SK-N-SH (cell line): ENCODE measurements around the gene SULF2. TPM values are rescaled to one million over a fixed set of nuclear protein-coding genes. Genes with fewer than 3 reads are reported as not detected.

Experiments
- CTCF ChIA-PET: fragments of 300-600, 350-600 bp; formaldehyde crosslinking; extraction: SDS; loops from one replicate; lab custom pipeline; 2021; lab: Yijun Ruan, JAX
- POLR2A ChIA-PET: fragments of 350-600 bp; sonication (Branson Sonifier 250); formaldehyde crosslinking; extraction: SDS; loops from one replicate; lab custom pipeline; 2020; ENCODE audit warnings: antibody characterized with exemption, inconsistent platforms; lab: Yijun Ruan, JAX
- DNase-seq: peaks from one replicate; pipeline ENCODE4 v3.0.0; 2012
- H2AFZ ChIP-seq: fragments of 200-600 bp; sonication (generic); 2 replicates; pipeline ENCODE4 v1.8.1; 2016; ENCODE audit warnings: antibody characterized with exemption, mild to moderate bottlenecking, low read depth
- H3F3A ChIP-seq: fragments of 200-600 bp; sonication (generic); replicated peaks from 2 replicates; pipeline ENCODE3; 2016; ENCODE audit warnings: antibody characterized with exemption, mild to moderate bottlenecking; ENCODE audit not compliant: insufficient read depth
- H3K27ac ChIP-seq, 2 experiments: fragments of 200-500 bp in 1 of 2; fragments of 200-600 bp in 1 of 2; sonication (Bioruptor generic) in 1 of 2; sonication (generic), shearing (Covaris generic) in 1 of 2; 2 replicates each; pipeline versions ENCODE4 v1.5.1 to v1.6.1; 2014 to 2016; ENCODE audit warnings: low read depth in 2 of 2, inconsistent platforms in 1 of 2, low read length in 1 of 2, mild to moderate bottlenecking in 1 of 2, mixed read lengths in 1 of 2
- H3K27me3 ChIP-seq: fragments of 200-600 bp; sonication (generic), shearing (Covaris generic); 2 replicates; pipeline ENCODE4 v1.6.1; 2016; ENCODE audit warnings: mixed run types; ENCODE audit not compliant: insufficient read depth
- H3K36me3 ChIP-seq, 2 experiments: fragments of 200-500 bp in 1 of 2; fragments of 200-600 bp in 1 of 2; sonication (Bioruptor generic) in 1 of 2; sonication (generic) in 1 of 2; replicated peaks in 1 of 2; 2 replicates each; pipeline versions ENCODE3 to v1.5.1; 2014 to 2016; ENCODE audit warnings: low read length in 1 of 2, mild to moderate bottlenecking in 1 of 2; ENCODE audit not compliant: insufficient read depth in 2 of 2, control insufficient read depth in 1 of 2
- H3K4me1 ChIP-seq, 2 experiments: fragments of 200-500 bp in 1 of 2; fragments of 200-600 bp in 1 of 2; sonication (Bioruptor generic) in 1 of 2; sonication (generic), shearing (Covaris generic) in 1 of 2; 2 replicates each; pipeline versions ENCODE4 v1.5.1 to v1.6.1; 2014 to 2016; ENCODE audit warnings: low read depth in 1 of 2, low read length in 1 of 2, mixed run types in 1 of 2; ENCODE audit not compliant: insufficient read depth in 2 of 2, control insufficient read depth in 1 of 2
- H3K4me2 ChIP-seq: fragments of 200-600 bp; sonication (generic), shearing (Covaris generic); 2 replicates; pipeline ENCODE4 v1.6.1; 2017; ENCODE audit warnings: mixed run types
- H3K4me3 ChIP-seq, 2 experiments: fragments of 200-500 bp in 1 of 2; fragments of 200-600 bp in 1 of 2; sonication (Bioruptor generic) in 1 of 2; sonication (generic), shearing (Covaris generic) in 1 of 2; 2 replicates each; pipeline versions ENCODE4 v1.5.1 to v1.8.1; 2014 to 2016; ENCODE audit warnings: low read depth in 2 of 2, inconsistent platforms in 1 of 2, low read length in 1 of 2, mild to moderate bottlenecking in 1 of 2, mixed read lengths in 1 of 2, moderate library complexity in 1 of 2
- H3K79me2 ChIP-seq: fragments of 200-600 bp; sonication (generic); 2 replicates; pipeline ENCODE4 v1.8.1; 2017; ENCODE audit warnings: mild to moderate bottlenecking; ENCODE audit not compliant: insufficient read depth
- H3K9ac ChIP-seq: fragments of 200-600 bp; sonication (generic); 2 replicates; pipeline ENCODE4 v1.6.1; 2017; ENCODE audit warnings: mixed run types
- H3K9me2 ChIP-seq: fragments of 200-600 bp; sonication (generic); 2 replicates; pipeline ENCODE4 v1.6.1; 2017; ENCODE audit warnings: mixed run types
- H3K9me3 ChIP-seq: fragments of 200-600 bp; sonication (generic); 2 replicates; pipeline ENCODE4 v1.6.1; 2017; ENCODE audit warnings: mixed run types, mild to moderate bottlenecking, moderate library complexity
- H4K20me1 ChIP-seq: fragments of 200-600 bp; sonication (generic); 2 replicates; pipeline ENCODE4 v1.6.1; 2017; ENCODE audit warnings: mild to moderate bottlenecking, mixed run types; ENCODE audit not compliant: insufficient read depth
- ELF1 ChIP-seq: IDR thresholded peaks from 2 replicates; pipeline ENCODE4 v1.4.0; 2012
- EZH2phosphoT487 ChIP-seq: fragments of 200-600 bp; sonication (generic); IDR thresholded peaks from 2 replicates; pipeline ENCODE4 v1.6.1; 2017; ENCODE audit warnings: low read depth, mixed run types, mild to moderate bottlenecking, antibody characterized with exemption, moderate library complexity, borderline replicate concordance
- FOSL2 ChIP-seq: IDR thresholded peaks from 2 replicates; pipeline ENCODE4 v1.4.0; 2012; ENCODE audit warnings: low read depth, mild to moderate bottlenecking, moderate library complexity, borderline replicate concordance
- FOXM1 ChIP-seq: IDR thresholded peaks from 2 replicates; pipeline ENCODE4 v1.4.0; 2012; ENCODE audit warnings: low read depth, mild to moderate bottlenecking
- JUND ChIP-seq: IDR thresholded peaks from 2 replicates; pipeline ENCODE4 v1.4.0; 2012
- NFIC ChIP-seq: IDR thresholded peaks from 2 replicates; pipeline ENCODE4 v1.4.0; 2012; ENCODE audit warnings: borderline replicate concordance
- NRF1 ChIP-seq: IDR thresholded peaks from 2 replicates; pipeline ENCODE4 v1.6.1; 2012; ENCODE audit warnings: low read depth, mild to moderate bottlenecking, low read length
- RCOR1 ChIP-seq: fragments of 150-350 bp; IDR thresholded peaks from 2 replicates; pipeline ENCODE4 v1.6.1; 2017; ENCODE audit warnings: antibody characterized with exemption, low read length
- SIN3A ChIP-seq: IDR thresholded peaks from 2 replicates; pipeline ENCODE4 v1.6.1; 2012; ENCODE audit warnings: low read depth, mild to moderate bottlenecking, low read length, moderate library complexity, borderline replicate concordance
- SMC3 ChIP-seq: IDR thresholded peaks from 2 replicates; pipeline ENCODE4 v1.6.1; 2012; ENCODE audit warnings: low read depth, low read length, improper control_type of control experiment
- TCF12 ChIP-seq: IDR thresholded peaks from 2 replicates; pipeline ENCODE4 v1.4.0; 2012
- WGBS: methylation state at CpG from one replicate; pipeline ENCODE4 v1.1.6; 2017; ENCODE audit warnings: low lambda C conversion rate; 5-methylcytosine and 5-hydroxymethylcytosine counted together
- polyA plus RNA-seq, 3 experiments: library from polyadenylated mRNA; depleted of rRNA; stranded (reverse); fragments of >200 nt; gene quantifications; 2 replicates each; pipeline ENCODE4 v1.2.3, GENCODE V29; 2012
- TF ChIP-seq, protein P1 (sequence below): fragments of 150-350 bp; IDR thresholded peaks from 2 replicates; pipeline ENCODE4 v1.6.1; 2017; ENCODE audit warnings: antibody characterized with exemption, low read length, low read depth, borderline replicate concordance
- TF ChIP-seq, protein P2 (sequence below): IDR thresholded peaks from 2 replicates; pipeline ENCODE4 v1.4.0; 2012; ENCODE audit warnings: low read depth, borderline replicate concordance
- TF ChIP-seq, protein P3 (sequence below): fragments of 150-350 bp; IDR thresholded peaks from 2 replicates; pipeline ENCODE4 v1.6.1; 2016; ENCODE audit warnings: mild to moderate bottlenecking, low read depth, low read length
- TF ChIP-seq, protein P4 (sequence below): IDR thresholded peaks from 2 replicates; pipeline ENCODE4 v1.4.0; 2012; ENCODE audit warnings: low read depth, borderline replicate concordance
- TF ChIP-seq, protein P5 (sequence below): IDR thresholded peaks from 2 replicates; pipeline ENCODE4 v1.4.0; 2012; ENCODE audit warnings: low read depth

The SULF2 gene
- polyA plus RNA-seq, 1 of the 3 experiments (the other 2 are of a cell fraction) = 20.2 TPM

DNA sequence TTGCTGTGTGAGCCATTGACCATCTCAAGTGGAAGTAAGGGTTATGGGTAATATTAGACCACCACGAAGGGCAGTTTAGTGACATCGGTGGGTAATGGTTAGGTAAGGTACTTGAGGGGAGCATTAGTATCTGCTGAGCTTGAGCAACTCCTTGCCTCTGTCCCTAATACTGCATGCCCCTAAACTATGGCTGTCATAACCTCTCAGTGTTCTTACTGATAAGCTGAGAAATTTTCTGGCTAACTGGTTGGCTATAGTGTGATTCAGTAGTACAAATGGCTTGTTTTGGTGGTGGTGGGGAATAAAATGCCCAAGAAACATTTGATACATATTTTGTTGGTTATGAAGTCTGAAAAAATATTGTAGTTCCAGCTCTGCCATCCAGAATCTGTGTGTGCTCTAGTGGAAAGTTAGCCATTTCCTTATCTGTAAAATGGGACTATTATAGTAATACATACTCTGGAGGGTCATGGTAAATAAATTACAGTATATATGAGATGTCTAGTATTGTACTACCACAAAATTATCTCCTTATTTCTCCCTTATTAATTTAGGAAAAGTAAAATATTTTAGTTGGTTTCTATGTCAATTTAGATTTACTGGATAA lies 170.5 kb downstream of the SULF2 start (continued):
- TF ChIP-seq, protein P1, sequence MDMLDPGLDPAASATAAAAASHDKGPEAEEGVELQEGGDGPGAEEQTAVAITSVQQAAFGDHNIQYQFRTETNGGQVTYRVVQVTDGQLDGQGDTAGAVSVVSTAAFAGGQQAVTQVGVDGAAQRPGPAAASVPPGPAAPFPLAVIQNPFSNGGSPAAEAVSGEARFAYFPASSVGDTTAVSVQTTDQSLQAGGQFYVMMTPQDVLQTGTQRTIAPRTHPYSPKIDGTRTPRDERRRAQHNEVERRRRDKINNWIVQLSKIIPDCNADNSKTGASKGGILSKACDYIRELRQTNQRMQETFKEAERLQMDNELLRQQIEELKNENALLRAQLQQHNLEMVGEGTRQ = no peak
- TF ChIP-seq RCOR1 (no peak), FOXM1 (no peak), SMC3 (no peak)

DNA sequence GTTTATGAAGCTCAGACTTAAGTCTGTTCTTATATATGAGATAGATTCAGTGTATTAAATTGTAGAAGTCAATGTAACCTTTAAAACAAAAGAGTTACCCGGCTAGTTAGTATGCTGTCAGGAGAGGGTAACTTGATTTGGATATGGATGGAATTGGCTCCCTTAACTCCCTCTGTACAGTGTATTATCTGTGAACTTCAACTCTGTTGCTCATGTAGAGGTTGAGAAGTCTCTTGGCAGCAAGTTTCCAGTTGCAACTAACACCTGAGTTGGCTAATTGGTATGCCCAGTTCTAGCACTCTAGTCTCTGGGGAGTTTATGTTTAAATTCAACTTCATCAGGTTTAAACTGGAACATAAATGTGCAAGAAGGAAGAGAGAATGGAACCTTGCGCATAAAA lies 172.6 kb downstream of the SULF2 start:
- DNase-seq = no peak
- H3K27ac ChIP-seq = no peak overlapping the region
- H3K9me2 ChIP-seq = no peaks in the 10 kb centered on the region
- H3K79me2 ChIP-seq = peaks cover 26% of the 10 kb centered on the region
- H3K9me3 ChIP-seq = no peaks in the 10 kb centered on the region
- no peak overlapping the region for H3K4me3 ChIP-seq
- TF ChIP-seq RCOR1 (no peak), FOSL2 (no peak), TCF12 (no peak), JUND (no peak), FOXM1 (no peak), SMC3 (no peak), NRF1 (no peak), NFIC (no peak)
- TF ChIP-seq, protein P2, sequence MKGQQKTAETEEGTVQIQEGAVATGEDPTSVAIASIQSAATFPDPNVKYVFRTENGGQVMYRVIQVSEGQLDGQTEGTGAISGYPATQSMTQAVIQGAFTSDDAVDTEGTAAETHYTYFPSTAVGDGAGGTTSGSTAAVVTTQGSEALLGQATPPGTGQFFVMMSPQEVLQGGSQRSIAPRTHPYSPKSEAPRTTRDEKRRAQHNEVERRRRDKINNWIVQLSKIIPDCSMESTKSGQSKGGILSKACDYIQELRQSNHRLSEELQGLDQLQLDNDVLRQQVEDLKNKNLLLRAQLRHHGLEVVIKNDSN = no peak
- TF ChIP-seq, protein P3, sequence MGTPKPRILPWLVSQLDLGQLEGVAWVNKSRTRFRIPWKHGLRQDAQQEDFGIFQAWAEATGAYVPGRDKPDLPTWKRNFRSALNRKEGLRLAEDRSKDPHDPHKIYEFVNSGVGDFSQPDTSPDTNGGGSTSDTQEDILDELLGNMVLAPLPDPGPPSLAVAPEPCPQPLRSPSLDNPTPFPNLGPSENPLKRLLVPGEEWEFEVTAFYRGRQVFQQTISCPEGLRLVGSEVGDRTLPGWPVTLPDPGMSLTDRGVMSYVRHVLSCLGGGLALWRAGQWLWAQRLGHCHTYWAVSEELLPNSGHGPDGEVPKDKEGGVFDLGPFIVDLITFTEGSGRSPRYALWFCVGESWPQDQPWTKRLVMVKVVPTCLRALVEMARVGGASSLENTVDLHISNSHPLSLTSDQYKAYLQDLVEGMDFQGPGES = no peak
- no peak overlapping the region for H2AFZ ChIP-seq
- H3K36me3 ChIP-seq = no peaks in the 10 kb centered on the region
- no peak overlapping the region for H3K9ac ChIP-seq
- POLR2A ChIA-PET = no interaction called here
- no peak overlapping the region for H3K4me2 ChIP-seq
- H3F3A ChIP-seq = peaks cover 12% of the 10 kb centered on the region
- CTCF ChIA-PET = interaction anchor here (1.2 to 5.4 kb wide), 4 partner anchors 8 to 229 kb away, joined by 3 to 32 read pairs (median 6); no protein-coding TSS in a partner anchor
- 95% methylated on average over 2 of the region's 2 CpGs for WGBS
- H4K20me1 ChIP-seq = no peaks in the 10 kb centered on the region
- no peaks in the 10 kb centered on the region for H3K27me3 ChIP-seq
- H3K4me1 ChIP-seq = peaks cover 0 to 10% of the 10 kb centered on the region in 2 experiments; a peak in 1 of 4 replicates

DNA sequence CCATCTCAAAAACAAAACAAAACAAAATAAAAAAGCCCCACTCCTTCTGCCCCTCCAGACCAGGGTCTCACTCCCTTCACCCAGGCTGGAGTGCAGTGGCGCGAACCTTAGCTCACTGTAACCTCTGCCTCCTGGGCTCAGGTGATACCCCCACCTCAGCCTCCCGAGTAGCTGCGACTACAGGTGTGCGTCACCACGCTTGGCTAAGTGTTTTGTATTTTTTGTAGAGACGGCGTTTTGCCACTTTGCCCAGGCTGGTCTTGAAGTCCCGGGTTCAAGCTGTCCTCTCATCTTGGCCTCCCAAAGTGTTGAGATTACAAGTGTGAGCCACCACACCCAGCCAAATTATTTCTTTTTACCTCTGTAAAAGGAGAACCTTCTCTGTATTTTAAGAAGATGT lies 173.5 kb downstream of the SULF2 start:
- H2AFZ ChIP-seq = no peak overlapping the region
- no peaks in the 10 kb centered on the region for H3K27me3 ChIP-seq
- H4K20me1 ChIP-seq = no peaks in the 10 kb centered on the region
- WGBS = 99% methylated on average over 9 of the region's 9 CpGs
- no peaks in the 10 kb centered on the region for H3K36me3 ChIP-seq
- H3K4me3 ChIP-seq = no peak overlapping the region
- H3F3A ChIP-seq = peaks cover 19% of the 10 kb centered on the region
- no peak overlapping the region for H3K4me2 ChIP-seq
- H3K9me2 ChIP-seq = no peaks in the 10 kb centered on the region
- peaks cover 26% of the 10 kb centered on the region for H3K79me2 ChIP-seq
- CTCF ChIA-PET = interaction anchor here (0.7 to 5.4 kb wide), 4 partner anchors 9 to 228 kb away, joined by 3 to 32 read pairs (median 6); no protein-coding TSS in a partner anchor
- peaks cover 0 to 17% of the 10 kb centered on the region in 2 experiments; a peak in 1 of 4 replicates for H3K4me1 ChIP-seq
- POLR2A ChIA-PET = no interaction called here
- no peak overlapping the region for H3K27ac ChIP-seq
- H3K9ac ChIP-seq = no peak overlapping the region
- no peaks in the 10 kb centered on the region for H3K9me3 ChIP-seq
- no peak for DNase-seq
- TF ChIP-seq TCF12 (no peak), ELF1 (no peak), SIN3A (no peak), EZH2phosphoT487 (no peak), FOSL2 (no peak), RCOR1 (no peak)
- TF ChIP-seq, protein P4, sequence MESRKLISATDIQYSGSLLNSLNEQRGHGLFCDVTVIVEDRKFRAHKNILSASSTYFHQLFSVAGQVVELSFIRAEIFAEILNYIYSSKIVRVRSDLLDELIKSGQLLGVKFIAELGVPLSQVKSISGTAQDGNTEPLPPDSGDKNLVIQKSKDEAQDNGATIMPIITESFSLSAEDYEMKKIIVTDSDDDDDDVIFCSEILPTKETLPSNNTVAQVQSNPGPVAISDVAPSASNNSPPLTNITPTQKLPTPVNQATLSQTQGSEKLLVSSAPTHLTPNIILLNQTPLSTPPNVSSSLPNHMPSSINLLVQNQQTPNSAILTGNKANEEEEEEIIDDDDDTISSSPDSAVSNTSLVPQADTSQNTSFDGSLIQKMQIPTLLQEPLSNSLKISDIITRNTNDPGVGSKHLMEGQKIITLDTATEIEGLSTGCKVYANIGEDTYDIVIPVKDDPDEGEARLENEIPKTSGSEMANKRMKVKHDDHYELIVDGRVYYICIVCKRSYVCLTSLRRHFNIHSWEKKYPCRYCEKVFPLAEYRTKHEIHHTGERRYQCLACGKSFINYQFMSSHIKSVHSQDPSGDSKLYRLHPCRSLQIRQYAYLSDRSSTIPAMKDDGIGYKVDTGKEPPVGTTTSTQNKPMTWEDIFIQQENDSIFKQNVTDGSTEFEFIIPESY = no peak
- TF ChIP-seq, protein P5, sequence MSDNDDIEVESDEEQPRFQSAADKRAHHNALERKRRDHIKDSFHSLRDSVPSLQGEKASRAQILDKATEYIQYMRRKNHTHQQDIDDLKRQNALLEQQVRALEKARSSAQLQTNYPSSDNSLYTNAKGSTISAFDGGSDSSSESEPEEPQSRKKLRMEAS = no peak
- TF ChIP-seq, protein P3 = no peak
